Putamen (tissue), 1 donor: ENCODE data around the gene SEMA3F.

Source experiments
- DNase-seq: peaks from one replicate; pipeline ENCODE4 v3.0.0-alpha.2; 2016; ENCODE audit warnings: low spot score

Gene SEMA3F

GRCh38 chr3:50132421-50133282 lies 22.5 kb upstream of the SEMA3F start:
- no peak for DNase-seq

- no peak for DNase-seq
Measured at GRCh38 chr3:50133283-50133615, 21.9 kb upstream of the SEMA3F start.

- DNase-seq: no peak
Measured at GRCh38 chr3:50134367-50134766, 20.8 kb upstream of the SEMA3F start.

GRCh38 chr3:50135964-50136363 lies 19.2 kb upstream of the SEMA3F start:
- no peak for DNase-seq

- no peak for DNase-seq
Measured at GRCh38 chr3:50136714-50137405, 18.3 kb upstream of the SEMA3F start.

DNA sequence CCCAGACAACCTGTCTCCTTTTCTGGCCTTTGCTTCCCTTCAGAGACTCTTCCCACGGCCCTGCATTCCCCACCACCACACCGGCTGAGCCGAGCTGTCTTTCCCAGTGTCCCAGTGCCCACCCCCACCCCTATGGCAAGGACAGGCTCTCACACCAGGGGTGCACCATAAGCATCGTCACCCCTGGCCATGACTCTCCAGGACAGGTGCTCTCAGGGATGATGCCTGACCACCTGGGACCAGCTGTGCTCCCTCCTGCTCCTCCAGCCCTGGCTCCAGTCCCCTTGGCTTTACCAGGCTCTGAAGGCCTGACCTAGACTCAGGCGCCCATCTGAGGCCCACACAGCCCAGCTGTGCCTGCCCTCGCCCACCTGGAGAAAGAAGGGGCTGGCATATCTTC lies 17.6 kb upstream of the SEMA3F start:
- DNase-seq: no peak

GRCh38 chr3:50138266-50139200 lies 16.6 kb upstream of the SEMA3F start:
- DNase-seq: no peak

DNA sequence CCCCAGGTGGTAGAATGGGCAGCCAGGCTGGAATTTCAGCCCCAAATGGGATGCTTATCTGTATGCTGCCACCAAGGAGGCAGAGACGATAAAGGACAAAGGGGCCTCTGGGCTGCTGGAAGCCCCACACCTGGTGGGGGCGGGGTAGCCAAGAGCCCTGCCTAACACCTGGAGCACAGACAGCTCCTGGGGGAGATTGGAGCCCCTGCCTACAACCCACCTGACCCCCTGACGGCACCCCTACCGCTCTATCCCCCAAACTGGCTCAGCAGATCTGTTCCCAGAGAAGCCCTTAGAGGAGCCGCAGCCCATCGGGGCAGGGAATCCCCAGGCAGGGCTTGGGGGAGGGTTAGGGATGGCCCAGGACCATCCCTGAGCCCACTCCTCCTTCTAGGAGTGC lies 15.8 kb upstream of the SEMA3F start:
- DNase-seq: no peak

DNA sequence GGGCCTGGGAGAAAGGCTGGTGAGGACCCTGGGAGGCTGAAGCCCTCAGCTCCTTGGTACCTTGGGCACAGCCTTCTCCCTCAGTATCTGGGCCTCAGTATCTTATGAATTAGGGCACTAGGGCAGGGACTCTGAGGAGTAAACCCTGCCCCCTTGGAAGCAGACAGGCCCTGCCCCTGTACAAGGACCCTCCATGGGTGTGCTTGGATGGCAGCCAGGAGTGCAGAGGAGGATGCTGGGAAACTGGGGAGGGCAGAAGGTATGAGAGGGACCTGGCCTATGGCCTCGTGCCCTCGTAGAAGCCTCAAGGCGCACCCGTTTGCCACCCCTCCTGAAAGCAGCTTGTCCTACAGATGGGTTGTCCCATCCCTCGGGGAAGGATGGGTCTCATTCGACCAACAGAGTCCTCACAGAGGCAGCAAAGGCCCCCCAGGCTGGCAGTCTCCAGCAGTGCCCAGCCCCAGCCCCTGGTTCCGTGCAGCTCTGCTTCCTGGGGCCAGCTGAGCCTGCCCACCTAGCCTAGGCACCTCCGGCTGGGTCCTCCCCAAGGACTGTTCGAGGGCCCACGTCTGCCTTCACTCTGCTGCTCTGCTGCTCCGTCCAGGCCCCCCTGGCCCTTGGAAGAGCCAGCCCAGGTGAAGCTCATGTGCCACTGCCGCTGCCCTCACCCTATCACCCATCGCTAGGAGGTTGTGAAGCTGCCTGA lies 15.3 kb upstream of the SEMA3F start:
- no peak for DNase-seq

GRCh38 chr3:50140990-50141389 lies 14.1 kb upstream of the SEMA3F start:
- no peak for DNase-seq

GRCh38 chr3:50146316-50146901 lies 8.7 kb upstream of the SEMA3F start:
- no peak for DNase-seq

DNA sequence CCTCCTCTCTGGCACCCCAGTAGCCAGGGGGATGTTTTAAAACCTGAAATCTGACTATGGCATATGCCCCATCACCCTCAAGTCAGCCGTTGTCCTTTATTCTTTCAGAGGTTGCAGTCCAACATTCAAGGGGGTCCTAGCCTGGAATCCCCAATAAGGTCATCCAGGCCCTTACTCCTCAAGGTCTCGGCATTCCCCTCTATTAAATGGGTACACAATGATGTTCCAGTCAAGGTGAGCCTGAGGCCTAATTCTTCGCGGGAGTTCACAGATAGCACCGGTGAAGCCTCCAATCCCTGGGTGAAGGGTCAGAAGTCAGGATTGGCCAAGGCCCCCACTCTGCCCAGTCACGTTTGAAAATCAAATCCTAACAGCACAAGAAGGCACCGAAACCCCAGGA lies 8.1 kb upstream of the SEMA3F start:
- no peak for DNase-seq

DNA sequence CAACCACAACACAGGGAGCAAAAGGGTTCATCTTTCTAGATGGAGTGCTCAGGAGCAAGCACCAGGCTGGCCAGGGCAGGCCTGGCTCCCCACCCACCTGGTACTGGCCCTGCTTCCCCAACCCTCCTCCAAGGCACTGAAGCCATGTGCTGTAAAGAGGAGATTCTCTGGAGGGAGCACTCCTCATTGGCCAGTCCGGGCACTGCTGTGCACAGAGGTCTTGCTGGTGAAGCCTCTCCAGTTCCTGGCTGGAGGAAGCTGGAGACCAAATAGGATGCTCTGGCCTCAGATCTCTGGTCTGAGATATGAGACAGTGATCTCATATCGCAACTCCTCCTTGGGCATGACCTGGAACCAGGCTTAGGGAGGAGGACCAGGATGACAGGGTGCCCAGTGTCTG lies 7.7 kb upstream of the SEMA3F start:
- DNase-seq: no peak

- no peak for DNase-seq
Measured at GRCh38 chr3:50147861-50148260, 7.3 kb upstream of the SEMA3F start.

GRCh38 chr3:50150404-50150750 lies 4.7 kb upstream of the SEMA3F start:
- no peak for DNase-seq

- DNase-seq: no peak
Measured at GRCh38 chr3:50150863-50151686, 4.0 kb upstream of the SEMA3F start.

DNA sequence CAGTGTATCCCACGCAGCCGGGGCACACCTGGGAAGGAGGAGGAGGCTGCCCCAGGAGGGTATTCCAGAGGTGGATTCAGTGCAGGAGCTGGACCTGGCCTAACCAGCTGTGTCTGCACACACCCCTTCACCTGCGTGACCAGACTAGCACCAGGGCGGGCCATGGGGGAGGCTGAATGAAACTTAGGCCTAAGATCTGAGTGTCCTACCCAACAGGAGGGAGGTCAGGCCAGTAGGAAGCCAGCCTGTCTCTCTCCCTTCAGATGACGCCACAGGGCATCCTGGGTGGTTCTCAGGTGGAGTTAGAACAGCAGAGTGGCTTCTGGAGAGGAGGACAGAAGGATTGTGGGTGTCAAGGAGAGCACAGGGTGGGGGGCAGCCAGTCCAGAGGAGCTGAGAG lies 3.4 kb upstream of the SEMA3F start:
- DNase-seq: no peak

- no peak for DNase-seq
Measured at GRCh38 chr3:50153782-50154475, 1.2 kb upstream of the SEMA3F start.

GRCh38 chr3:50154476-50154839 lies 666 bp upstream of the SEMA3F start:
- no peak for DNase-seq

DNA sequence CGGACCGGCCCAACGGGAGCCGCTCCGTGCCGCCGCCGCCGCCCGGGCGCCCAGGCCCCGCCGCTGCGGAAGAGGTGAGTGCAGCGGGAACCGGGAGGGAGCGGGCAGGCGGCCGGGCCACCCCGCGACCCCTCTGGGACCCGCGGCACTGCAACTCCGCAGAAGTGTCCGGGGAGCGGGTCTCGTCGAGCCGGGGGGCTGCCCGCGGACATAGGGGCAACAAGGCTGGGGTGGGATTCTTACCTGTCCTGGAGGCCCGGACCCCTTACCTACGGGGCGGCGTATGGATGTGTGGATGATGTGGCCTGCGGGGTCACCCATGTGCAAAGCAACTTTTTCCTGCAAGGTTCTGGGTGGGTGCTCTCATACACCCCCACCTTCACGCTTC lies 361 bp downstream of the SEMA3F start:
- DNase-seq: no peak
